Measurements from ENCODE around the gene RYR1. TPM values are rescaled to one million over a fixed set of nuclear protein-coding genes. Genes with fewer than 3 reads are reported as not detected.
"Not testable (repeated sequence)": the region's sequence is repeated elsewhere in the genome, so short reads cannot be mapped to it uniquely, and the experiment has no call there.

RYR1 gene
- total and polyA plus RNA-seq, 2 of the 8 experiments (the other 6 are each of a cell fraction or from before 2014, with no cell fraction given), result 5.8 to 11.8 TPM

DNA sequence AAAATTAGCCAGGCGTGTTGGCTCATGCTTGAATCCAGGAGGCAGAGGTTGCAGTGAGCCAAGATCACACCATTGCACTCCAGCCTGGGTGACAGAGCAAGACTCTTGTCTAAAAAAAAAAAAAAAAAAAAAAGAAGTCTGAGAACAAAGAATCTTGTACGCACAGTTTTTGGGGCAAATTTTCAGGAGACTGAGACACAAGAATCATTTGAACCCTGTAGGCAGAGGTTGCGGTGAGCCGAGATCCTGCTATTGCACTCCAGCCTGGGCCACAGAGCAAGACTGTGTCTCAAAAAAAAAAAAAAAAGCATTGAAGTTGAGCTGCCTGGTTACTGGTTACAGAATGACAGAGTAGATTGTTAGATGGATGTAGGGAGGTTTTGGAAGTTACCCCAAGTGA lies 39.2 kb downstream of the RYR1 start:
- H3K4me2 ChIP-seq (ENCODE audit: insufficient read depth in 1 of 2, low read depth in 2 of 2, low read length in 2 of 2); H3K4me3 ChIP-seq (ENCODE audit: extremely low read depth in 1 of 4, insufficient read depth in 2 of 4, low read depth in 3 of 4, low read length in 4 of 4); H3K27ac ChIP-seq (ENCODE audit: low read depth, low read length); H3K4ac ChIP-seq (replicated peaks; ENCODE audit: insufficient read length, low read depth, low read length); CTCF ChIA-PET (ENCODE audit: partially characterized antibody); H2BK120ac ChIP-seq (replicated peaks; ENCODE audit: low read depth, low read length); H4K8ac ChIP-seq (ENCODE audit: extremely low read depth, insufficient read depth, low read length); H2BK15ac ChIP-seq (ENCODE audit: low read length); H3K27me3 ChIP-seq (replicated peaks in 1 of 4; ENCODE audit: control insufficient read depth in 3 of 4, extremely low read depth in 1 of 4, insufficient read depth in 3 of 4, low read length in 3 of 4); DNase-seq (ENCODE audit: low read depth in 1 of 2, low spot score in 2 of 2); H3K23ac ChIP-seq (ENCODE audit: insufficient read length); H2BK12ac ChIP-seq (ENCODE audit: low read depth, low read length); H2AK5ac ChIP-seq (ENCODE audit: low read depth, low read length); H4K20me1 ChIP-seq (replicated peaks in 1 of 2; ENCODE audit: control insufficient read depth in 1 of 2, insufficient read depth in 2 of 2, low read length in 2 of 2); H3K79me2 ChIP-seq (ENCODE audit: control insufficient read depth in 1 of 2, insufficient read depth in 2 of 2, low read length in 2 of 2); H2BK20ac ChIP-seq (ENCODE audit: low read length); FAIRE-seq; H3K18ac ChIP-seq (ENCODE audit: extremely low read depth, low read length); H3K79me1 ChIP-seq (ENCODE audit: low read depth, low read length); H2AFZ ChIP-seq (ENCODE audit: low read length); H3K4me1 ChIP-seq (replicated peaks in 1 of 4; ENCODE audit: control insufficient read depth in 3 of 4, insufficient read depth in 4 of 4, low read length in 3 of 4); H3K14ac ChIP-seq (ENCODE audit: insufficient read length); H4K5ac ChIP-seq (ENCODE audit: insufficient read length, low read depth, low read length); H4K91ac ChIP-seq (replicated peaks; ENCODE audit: insufficient read length, low read length); H3K56ac ChIP-seq (replicated peaks; ENCODE audit: insufficient read length, low read depth, low read length); H3K9me3 ChIP-seq (ENCODE audit: insufficient read depth in 2 of 2, low read depth in 1 of 2, low read length in 1 of 2); H2BK5ac ChIP-seq (ENCODE audit: low read depth, low read length); H3K9ac ChIP-seq (replicated peaks in 1 of 4; ENCODE audit: extremely low read depth in 1 of 4, low read depth in 3 of 4, low read length in 3 of 4); H3K23me2 ChIP-seq (ENCODE audit: low read depth, low read length): not testable (repeated sequence)
- peaks cover 3 to 35% (median 18%) of the 10 kb centered on the region in 4 experiments for H3K36me3 ChIP-seq (ENCODE audit: control insufficient read depth in 2 of 4, insufficient read depth in 4 of 4, low read length in 3 of 4)
- POLR2A ChIA-PET (ENCODE audit: partially characterized antibody), result interaction anchor here (0.6 kb wide), 1 partner anchor 276 kb away, joined by 3 read pairs; no protein-coding TSS in a partner anchor
- 84% methylated on average over 3 of the region's 4 CpGs; no CpG with 5 or more reads in 1 of the 2 experiments for WGBS, 2 experiments (ENCODE audit: extremely low coverage in 1 of 2, insufficient coverage in 1 of 2, insufficient read length in 1 of 2, insufficient replicate concordance in 2 of 2, low coverage in 1 of 2, low lambda C conversion rate in 2 of 2, missing lambda C conversion rate in 1 of 2)
